Fibroblast of villous mesenchyme (primary cell): Measurements from ENCODE around the gene WDR37. TPM values are rescaled to one million over a fixed set of nuclear protein-coding genes. Genes with fewer than 3 reads are reported as not detected.
"Not testable (repeated sequence)": the region's sequence is repeated elsewhere in the genome, so short reads cannot be mapped to it uniquely, and the experiment has no call there.

Source experiments
- DNase-seq: peaks from one replicate; pipeline ENCODE4 v3.0.0-alpha.2; 2010; ENCODE audit warnings: low read depth
- H3K4me3 ChIP-seq: 2 replicates; pipeline ENCODE4 v1.5.1; 2011; ENCODE audit warnings: low read depth, mild to moderate bottlenecking, low read length
- CTCF ChIP-seq: IDR thresholded peaks from 2 replicates; pipeline ENCODE4 v1.5.1; 2012; ENCODE audit warnings: low read depth, mild to moderate bottlenecking, low read length; ENCODE audit not compliant: insufficient read depth
- total RNA-seq: library from RNA; depleted of rRNA; stranded (reverse); fragments of >200 nt; gene quantifications from 2 replicates; pipeline ENCODE4 v1.2.3, GENCODE V29; 2012

The WDR37 gene
- total RNA-seq, 1 donor: 27.2 TPM

- TF ChIP-seq CTCF: no peak
- no peak for DNase-seq
- no peak overlapping the region for H3K4me3 ChIP-seq
Measured at GRCh38 chr10:1116696-1117280, 60.6 kb downstream of the WDR37 start.

- DNase-seq: no peak
- TF ChIP-seq CTCF: no peak
- no peak overlapping the region for H3K4me3 ChIP-seq
Measured at GRCh38 chr10:1117651-1118050, 61.5 kb downstream of the WDR37 start.

GRCh38 chr10:1118318-1118717 lies 62.1 kb downstream of the WDR37 start:
- not testable (repeated sequence) for DNase-seq, H3K4me3 ChIP-seq

- no peak overlapping the region for H3K4me3 ChIP-seq
- no peak for DNase-seq
- no peak for TF ChIP-seq CTCF
Measured at GRCh38 chr10:1119027-1119426, 62.8 kb downstream of the WDR37 start.

- no peak overlapping the region for H3K4me3 ChIP-seq
- DNase-seq: no peak
- TF ChIP-seq CTCF: no peak
Measured at GRCh38 chr10:1119501-1119900, 63.3 kb downstream of the WDR37 start.

- no peak for DNase-seq
- H3K4me3 ChIP-seq: no peak overlapping the region
- no peak for TF ChIP-seq CTCF
Measured at GRCh38 chr10:1120306-1120705, 64.1 kb downstream of the WDR37 start.

GRCh38 chr10:1120801-1121211 lies 64.6 kb downstream of the WDR37 start:
- no peak for DNase-seq
- H3K4me3 ChIP-seq: no peak overlapping the region
- no peak for TF ChIP-seq CTCF
